Caki2 (cell line): ENCODE measurements around the gene MLIP. TPM values are rescaled to one million over a fixed set of nuclear protein-coding genes. Genes with fewer than 3 reads are reported as not detected.

Source experiments
- DNase-seq: peaks from one replicate; pipeline ENCODE4 v3.0.0-alpha.2; 2015; ENCODE audit warnings: low read depth
- in situ Hi-C: cut with HindIII; loops from 2 replicates; pipeline ENCODE4 v1.10.0; 2016; ENCODE audit warnings: low sequenced_read_pairs, low pct_unique_long_range_greater_than_20kb, mixed read lengths
- total RNA-seq: library from RNA; depleted of rRNA; stranded (reverse); fragments of >200 nt; shearing (Covaris generic); gene quantifications from 2 replicates; pipeline ENCODE4 v1.2.3, GENCODE V29; 2014; ENCODE audit warnings: low replicate concordance

MLIP gene
- total RNA-seq, 1 experiment from 2014 or later = not detected

DNA sequence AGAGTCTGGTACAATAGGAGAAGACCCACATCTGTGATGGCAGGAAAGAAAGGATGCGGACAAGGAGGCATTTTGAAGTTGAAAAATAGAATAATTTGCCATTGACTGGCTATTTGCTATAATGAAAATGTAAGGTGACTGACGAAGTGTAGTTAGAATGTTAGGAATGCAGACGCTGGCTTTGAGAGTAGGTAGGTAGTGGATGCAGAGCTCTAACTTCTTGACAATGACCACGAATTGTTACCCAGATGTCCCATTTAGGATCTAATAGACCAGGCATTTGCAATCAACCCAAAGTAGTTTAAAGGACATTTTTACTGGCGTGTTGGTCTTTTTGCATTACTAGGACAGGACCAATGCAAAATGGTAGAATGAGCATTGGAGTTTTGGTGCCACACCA, 14.2 kb downstream of the MLIP start:
- in situ Hi-C loops = no loop called here
- DNase-seq = no peak

- DNase-seq = no peak
- in situ Hi-C loops = no loop called here
These were observed 18.9 kb downstream of the MLIP start for GRCh38 chr6:54130179-54130578.

- in situ Hi-C loops = no loop called here
- DNase-seq = no peak
These were observed 21.3 kb downstream of the MLIP start for GRCh38 chr6:54132587-54132986.

- in situ Hi-C loops = no loop called here
- DNase-seq = no peak
These were observed 21.9 kb downstream of the MLIP start for GRCh38 chr6:54133186-54133585.

DNA sequence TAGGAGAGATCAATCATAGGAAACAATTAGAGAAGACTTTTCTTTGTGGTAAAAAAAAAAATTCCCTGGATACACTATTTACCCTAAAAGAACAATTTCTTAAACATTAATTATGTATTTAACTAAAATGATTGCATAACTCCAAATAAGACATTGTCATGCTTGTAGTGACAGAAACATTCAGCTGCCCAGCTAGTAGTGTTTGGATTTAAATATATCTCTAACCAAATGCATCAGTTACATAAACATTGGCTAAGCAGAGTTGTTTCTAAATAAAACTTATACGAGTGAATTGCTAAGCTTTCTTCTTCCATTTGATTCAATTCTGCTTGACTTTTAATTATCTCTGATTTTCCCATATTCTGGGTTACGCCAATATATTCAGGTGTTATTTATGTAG, 23.7 kb downstream of the MLIP start:
- no peak for DNase-seq
- in situ Hi-C loops = no loop called here

DNA sequence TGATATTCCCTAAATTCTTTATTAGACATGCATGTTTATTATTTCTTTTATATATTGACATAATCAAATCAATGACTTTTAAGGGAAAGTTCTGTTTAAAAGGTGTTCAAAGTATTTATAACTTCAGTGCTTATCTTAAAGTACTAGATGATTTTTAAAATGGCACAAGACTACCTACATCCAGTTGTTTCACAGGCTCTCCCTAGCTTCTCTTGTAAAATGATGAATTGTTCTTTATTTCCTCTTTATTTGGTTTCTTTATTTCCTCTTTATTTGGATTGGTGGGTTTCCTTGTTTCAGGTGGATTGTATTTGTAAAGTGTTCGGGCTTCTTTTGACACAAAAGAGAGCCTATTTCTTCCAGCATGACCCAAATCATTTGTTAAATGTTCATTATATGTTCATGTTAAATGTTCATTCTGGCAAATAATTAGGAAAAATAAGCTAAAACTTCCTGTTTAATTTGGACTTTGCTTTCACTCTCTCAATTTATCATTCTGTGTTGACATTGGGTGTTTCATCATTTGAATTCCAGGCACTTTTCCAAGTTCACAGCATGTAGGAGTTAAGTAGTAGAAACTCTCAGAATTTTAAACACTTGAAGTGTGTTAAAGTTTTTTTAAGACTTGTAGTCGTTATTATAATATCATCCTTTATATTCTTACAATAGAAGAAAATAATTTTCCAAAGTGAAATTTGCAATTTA, 24.6 kb downstream of the MLIP start:
- DNase-seq = peak; percentile 36
- in situ Hi-C loops = no loop called here

DNA sequence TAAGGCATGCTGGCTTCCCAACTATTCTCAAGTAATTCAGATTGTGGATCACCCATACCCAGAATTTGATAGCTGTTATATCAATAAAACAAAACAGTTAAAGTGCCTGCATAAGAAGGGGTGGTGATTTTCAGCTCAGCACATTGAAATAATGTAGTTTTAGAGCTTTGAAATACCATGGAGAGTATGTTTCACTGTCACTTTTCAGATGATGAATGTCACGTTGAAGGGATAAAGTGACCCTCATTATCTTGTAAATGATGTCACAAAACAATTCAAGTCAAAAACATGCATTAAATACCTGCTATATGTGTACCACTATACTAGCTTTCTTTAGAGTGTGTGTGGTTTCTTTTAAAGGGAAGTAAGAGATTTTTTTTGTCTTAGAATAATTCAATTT, 27.6 kb downstream of the MLIP start:
- in situ Hi-C loops = no loop called here
- DNase-seq = no peak

DNA sequence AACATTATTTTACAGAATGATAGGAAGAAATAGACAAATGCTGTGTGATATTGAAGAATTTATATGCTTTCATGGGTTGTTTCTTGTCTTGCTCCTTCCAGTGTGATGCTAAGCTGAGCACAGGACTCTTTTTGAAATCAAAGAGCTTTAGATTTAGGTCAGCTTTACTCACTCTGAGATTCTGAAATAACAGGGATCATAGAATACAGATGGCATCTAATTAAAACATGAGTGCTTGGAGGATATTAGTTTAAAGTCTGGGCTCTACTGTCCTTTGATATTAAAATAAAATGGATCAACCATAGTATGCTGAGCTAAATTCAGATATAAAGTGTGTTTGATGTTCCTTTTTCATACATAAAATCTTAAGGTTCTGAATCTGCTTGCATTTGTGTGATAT, 29.6 kb downstream of the MLIP start:
- in situ Hi-C loops = no loop called here
- DNase-seq = no peak

DNA sequence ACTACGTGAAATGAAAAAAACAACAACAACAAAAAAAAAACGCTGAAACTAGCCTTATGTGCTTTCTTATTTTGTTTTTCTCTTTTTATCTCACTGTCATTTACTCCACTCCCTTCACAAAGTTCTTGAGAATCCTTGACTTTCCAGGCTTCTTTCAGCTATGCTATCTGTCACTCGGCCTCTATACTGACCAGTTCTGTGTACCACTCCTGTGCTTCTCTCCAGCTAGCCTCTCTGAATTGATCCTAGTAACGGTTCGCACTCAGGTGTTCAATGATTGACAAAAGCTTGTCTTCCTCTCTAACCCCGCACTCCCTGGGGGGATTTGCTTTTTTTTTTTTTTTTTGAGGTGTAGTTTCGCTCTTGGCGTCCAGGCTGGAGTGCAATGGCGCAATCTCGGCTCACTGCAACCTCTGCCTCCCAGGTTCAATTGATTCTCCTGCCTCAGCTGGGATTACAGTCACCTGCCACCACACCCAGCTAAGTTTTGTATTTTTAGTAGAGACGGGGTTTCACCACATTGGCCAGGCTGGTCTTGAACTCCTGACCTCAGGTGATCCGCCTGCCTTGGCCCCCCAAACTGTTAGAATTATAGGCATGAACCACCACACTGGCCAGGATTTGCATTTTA, 31.8 kb downstream of the MLIP start:
- DNase-seq = no peak
- in situ Hi-C loops = no loop called here

DNA sequence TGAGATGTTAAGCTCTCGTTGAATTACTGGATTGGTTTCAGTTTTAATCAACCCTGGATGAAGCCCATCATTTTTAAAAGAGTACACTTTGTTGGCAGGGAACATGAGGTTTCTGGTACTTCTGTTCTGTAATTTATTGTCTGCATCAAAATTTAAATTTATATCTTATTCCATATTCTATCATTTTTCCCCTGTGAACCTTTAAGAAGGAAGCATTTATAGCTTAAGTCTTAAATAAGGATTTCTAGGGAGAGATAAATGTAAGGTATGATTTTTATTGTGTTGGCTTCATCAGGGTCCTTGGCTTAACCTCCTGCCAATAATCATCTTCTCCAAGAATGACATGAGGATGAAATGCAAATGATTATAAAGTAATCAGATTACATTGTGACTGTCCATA, 40.6 kb downstream of the MLIP start:
- in situ Hi-C loops = no loop called here
- DNase-seq = no peak

DNA sequence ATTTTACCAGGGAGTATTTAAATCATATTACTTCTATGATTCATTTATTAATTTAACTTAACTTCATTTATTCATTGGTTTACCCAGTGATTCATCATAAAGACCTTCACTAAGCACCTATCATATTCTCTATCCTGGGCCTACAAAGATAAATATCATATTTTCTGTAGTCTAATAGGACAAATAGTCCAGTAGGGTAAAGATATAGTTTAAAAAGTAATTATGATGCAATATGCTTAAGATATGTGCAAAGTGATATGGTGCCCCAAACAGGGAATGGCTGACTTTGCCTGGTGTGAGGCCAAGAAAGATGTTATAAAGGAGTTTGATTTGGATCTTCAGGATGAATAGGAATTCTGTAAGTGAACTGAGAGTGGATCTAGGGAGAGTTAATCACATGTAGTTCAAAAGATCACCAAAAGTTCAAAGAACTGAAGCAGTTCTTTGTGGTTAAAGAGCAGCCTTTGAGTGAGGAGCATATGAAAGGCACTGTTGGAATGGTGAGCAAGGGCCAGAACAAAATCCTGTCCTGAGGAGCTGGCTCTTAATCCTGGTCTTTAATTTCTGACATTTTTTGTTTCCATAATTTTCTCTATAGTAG, 45.5 kb downstream of the MLIP start:
- DNase-seq = no peak
- in situ Hi-C loops = no loop called here

DNA sequence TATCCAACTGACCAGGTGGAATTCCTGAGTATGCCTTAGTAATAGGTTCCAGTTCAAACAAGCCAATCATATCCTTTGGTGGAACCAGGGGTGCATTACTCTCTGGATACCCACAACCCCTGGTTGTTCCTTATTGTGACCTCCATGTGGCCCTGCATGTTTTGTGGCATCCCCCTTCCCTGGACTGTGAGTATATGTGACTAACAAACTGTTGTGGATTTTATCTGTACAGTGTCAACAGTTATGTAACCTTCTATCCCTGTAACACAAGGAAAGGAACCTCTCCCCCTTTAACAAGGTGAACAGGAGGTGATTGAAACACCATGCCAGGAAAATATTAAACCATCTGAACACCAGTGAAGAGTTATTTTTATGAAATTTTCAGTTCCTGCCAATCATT, 46.2 kb downstream of the MLIP start:
- in situ Hi-C loops = no loop called here

DNA sequence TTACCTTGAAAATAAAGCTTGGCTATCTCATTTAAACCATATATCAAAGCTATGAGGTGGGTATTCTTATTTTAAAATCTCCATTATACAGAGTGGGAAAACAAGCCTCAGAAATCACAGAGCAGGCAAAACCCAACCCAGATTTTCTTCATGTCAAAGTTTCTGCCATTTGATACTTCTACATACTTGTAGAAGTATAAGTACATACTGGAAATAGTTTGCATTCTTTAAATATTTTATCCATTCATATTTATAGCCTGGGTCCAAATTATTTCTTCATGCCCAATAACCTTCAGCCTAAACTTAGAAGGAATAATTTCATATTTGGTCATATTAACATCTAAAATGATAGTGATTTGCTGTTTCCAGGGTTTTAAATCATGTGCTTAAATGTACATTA, 61.8 kb downstream of the MLIP start:
- in situ Hi-C loops = no loop called here

More for the DNA sequence above, 46.2 kb downstream of the MLIP start:
- DNase-seq = no peak

GRCh38 chr6:54179152-54179551, 67.9 kb downstream of the MLIP start:
- no peak for DNase-seq
- in situ Hi-C loops = no loop called here

More for the DNA sequence above, 61.8 kb downstream of the MLIP start:
- DNase-seq = no peak

DNA sequence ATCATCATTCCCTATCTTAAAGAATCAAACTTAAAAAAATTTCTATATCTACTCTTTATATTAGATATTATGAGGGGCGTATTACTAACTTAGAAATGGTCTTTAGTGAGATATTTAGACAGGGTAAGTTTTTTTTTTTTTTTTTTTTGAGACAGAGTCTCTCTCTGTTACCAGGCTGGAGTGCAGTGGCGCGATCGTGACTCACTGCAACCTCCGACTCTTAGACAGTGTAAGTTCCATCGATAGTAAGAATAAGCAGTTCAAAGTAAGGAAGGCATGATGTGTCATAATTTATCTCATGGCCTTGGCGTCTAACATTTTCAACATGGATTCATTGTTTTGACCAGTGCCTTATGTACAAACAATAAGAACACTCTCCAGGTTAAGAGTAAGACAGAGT, 72.4 kb downstream of the MLIP start:
- in situ Hi-C loops = no loop called here
- DNase-seq = no peak

- in situ Hi-C loops = no loop called here
These were observed 74.6 kb downstream of the MLIP start for GRCh38 chr6:54185885-54186284.

DNA sequence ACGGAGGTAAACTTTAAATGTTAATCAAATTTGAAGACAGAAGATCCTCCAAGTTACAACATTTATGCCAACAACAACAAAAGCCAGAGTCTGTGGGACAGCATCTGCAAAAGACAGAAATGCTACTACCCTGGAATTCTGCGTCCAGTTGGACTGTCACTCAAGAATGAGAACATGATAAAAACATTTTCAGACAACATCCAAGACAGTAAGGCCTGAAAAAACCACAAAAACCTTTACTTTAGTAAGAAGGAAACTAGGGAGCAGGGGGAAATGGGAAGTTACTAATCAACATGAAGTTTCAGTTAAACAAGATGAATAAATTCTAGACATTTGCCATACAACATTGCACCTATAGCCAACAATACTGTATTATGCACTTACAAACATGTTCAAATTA, 77.6 kb downstream of the MLIP start:
- in situ Hi-C loops = no loop called here
- no peak for DNase-seq

More at GRCh38 chr6:54185885-54186284, 74.6 kb downstream of the MLIP start:
- DNase-seq = no peak

DNA sequence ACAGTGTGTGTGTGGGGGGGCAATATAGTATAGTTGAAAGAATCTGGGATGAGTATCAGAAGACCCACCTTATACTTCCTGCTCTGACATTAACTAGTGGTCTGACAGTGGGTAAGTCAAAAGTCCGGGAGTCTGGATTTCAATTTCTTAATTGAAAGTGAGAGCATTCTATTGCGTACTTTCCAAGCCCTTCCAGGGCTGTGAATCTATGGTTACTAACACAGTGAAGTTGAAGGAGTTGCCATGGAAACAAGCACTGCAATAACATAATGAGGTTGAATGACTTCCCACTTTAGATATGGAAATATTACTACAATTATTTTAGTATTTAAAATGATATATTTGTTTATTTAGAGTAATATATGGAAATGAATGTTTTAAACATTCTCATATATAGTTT, 80.2 kb downstream of the MLIP start:
- in situ Hi-C loops = no loop called here

GRCh38 chr6:54192993-54193392, 81.8 kb downstream of the MLIP start:
- no peak for DNase-seq
- in situ Hi-C loops = no loop called here

More for the DNA sequence above, 80.2 kb downstream of the MLIP start:
- no peak for DNase-seq

DNA sequence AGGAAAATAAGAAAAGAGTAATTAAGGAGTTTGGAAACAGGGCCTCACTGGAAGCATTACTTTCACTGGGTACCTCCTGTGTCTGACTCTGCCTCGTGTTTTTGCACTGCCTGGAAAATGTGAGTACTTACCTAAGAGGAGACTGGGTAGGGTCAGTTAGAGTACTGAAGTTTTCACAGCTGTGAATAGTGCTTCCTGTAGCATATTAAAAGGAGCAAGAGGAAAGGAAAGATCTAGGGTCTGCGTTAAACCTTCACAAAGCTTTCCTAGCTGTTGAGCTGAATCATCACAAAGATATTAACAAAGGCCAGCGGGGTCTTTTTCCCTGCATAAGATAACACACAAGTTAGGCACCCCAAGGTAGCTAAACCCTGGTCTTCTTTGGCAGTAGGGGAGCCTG, 82.3 kb downstream of the MLIP start:
- in situ Hi-C loops = no loop called here
- DNase-seq = no peak
